OCI-LY7 (cell line): Measurements from ENCODE around the gene IGIP. TPM values are rescaled to one million over a fixed set of nuclear protein-coding genes. Genes with fewer than 3 reads are reported as not detected.

Experiments
- BruUV-seq: library from RNA; stranded (reverse); fragments of 400-500 nt; replicated peaks from 2 replicates; lab custom pipeline; 2021; lab: Mats Ljungman, UMichigan
- CTCF ChIA-PET: fragments of 300-600 bp; sonication (Branson Sonifier 250); formaldehyde crosslinking; loops from one replicate; lab custom pipeline; 2022; ENCODE audit warnings: antibody characterized with exemption; ENCODE audit not compliant: unreplicated experiment; lab: Charles Lee
- POLR2A ChIA-PET: fragments of 300-600 bp; sonication (Branson Sonifier 250); formaldehyde crosslinking; loops from one replicate; lab custom pipeline; 2022; ENCODE audit warnings: antibody characterized with exemption; lab: Charles Lee
- DNase-seq: peaks from one replicate; pipeline ENCODE4 v3.0.0-alpha.2; 2015; ENCODE audit warnings: low spot score
- H2AFZ ChIP-seq: fragments of 200-600 bp; sonication (generic), shearing (Covaris generic); 2 replicates; pipeline ENCODE4 v1.6.1; 2014; ENCODE audit warnings: mild to moderate bottlenecking, antibody characterized with exemption, low read length, moderate library complexity
- H3K27ac ChIP-seq: fragments of 200-600 bp; sonication (generic); 2 replicates; pipeline ENCODE4 v1.5.1; 2014; ENCODE audit warnings: mixed run types, low read depth, mild to moderate bottlenecking, moderate library complexity, low read length, inconsistent platforms; ENCODE audit not compliant: poor library complexity, severe bottlenecking
- H3K36me3 ChIP-seq: fragments of 200-600 bp; sonication (generic); 2 replicates; pipeline ENCODE4 v1.6.1; 2014; ENCODE audit warnings: mild to moderate bottlenecking, antibody characterized with exemption, low read length, moderate library complexity, mixed read lengths; ENCODE audit not compliant: insufficient read depth
- H3K4me1 ChIP-seq: fragments of 200-600 bp; sonication (generic); 2 replicates; pipeline ENCODE4 v1.5.1; 2014; ENCODE audit warnings: mild to moderate bottlenecking, low read length; ENCODE audit not compliant: insufficient read depth, poor library complexity, severe bottlenecking
- H3K4me2 ChIP-seq: fragments of 200-600 bp; sonication (generic); 2 replicates; pipeline ENCODE4 v1.6.1; 2014; ENCODE audit warnings: mild to moderate bottlenecking, low read length
- H3K4me3 ChIP-seq: fragments of 200-600 bp; sonication (generic); 2 replicates; pipeline ENCODE4 v1.5.1; 2014; ENCODE audit warnings: mild to moderate bottlenecking, low read depth, low read length; ENCODE audit not compliant: poor library complexity, severe bottlenecking
- H3K79me2 ChIP-seq: fragments of 200-600 bp; sonication (generic); 2 replicates; pipeline ENCODE4 v1.6.1; 2016; ENCODE audit warnings: low read depth, mild to moderate bottlenecking, low read length, moderate library complexity, mixed read lengths; ENCODE audit not compliant: insufficient read depth
- H3K9me2 ChIP-seq: fragments of 200-600 bp; sonication (generic); 2 replicates; pipeline ENCODE4 v1.6.1; 2016; ENCODE audit warnings: mild to moderate bottlenecking, low read length, mixed read lengths; ENCODE audit not compliant: insufficient read depth
- H3K9me3 ChIP-seq: fragments of 200-600 bp; sonication (generic); 2 replicates; pipeline ENCODE4 v1.6.1; 2014; ENCODE audit warnings: mild to moderate bottlenecking, mixed run types, low read length, mixed read lengths
- H4K20me1 ChIP-seq: fragments of 200-600 bp; sonication (generic); 2 replicates; pipeline ENCODE4 v1.6.1; 2014; ENCODE audit warnings: mild to moderate bottlenecking, antibody characterized with exemption, low read length, moderate library complexity, mixed read lengths; ENCODE audit not compliant: insufficient read depth
- EZH2phosphoT487 ChIP-seq: fragments of 200-600 bp; sonication (generic); IDR thresholded peaks from 2 replicates; pipeline ENCODE4 v1.6.1; 2018; ENCODE audit warnings: low read depth, borderline replicate concordance, mild to moderate bottlenecking, mixed run types, antibody characterized with exemption, low read length, moderate library complexity, mixed read lengths
- intact Hi-C: fragments of 100-400 bp; cut with micrococcal nuclease; formaldehyde crosslinking; loops from one replicate; pipeline ENCODE4 v1.10.0; 2022; ENCODE audit not compliant: unreplicated experiment
- total RNA-seq, 2 experiments: library from RNA; depleted of rRNA in 1 of 2; stranded (reverse); fragments of >200 nt in 1 of 2; shearing (Covaris generic) in 1 of 2; gene quantifications; 2 replicates each; pipeline ENCODE4 v1.2.3, GENCODE V29; 2014 to 2022
- TF ChIP-seq, protein P1 (sequence below): fragments of 200-600 bp; sonication (generic); conservative IDR thresholded peaks from 2 replicates; pipeline ENCODE4 v1.5.1; 2014; ENCODE audit warnings: mild to moderate bottlenecking, antibody characterized with exemption, low read length, moderate library complexity, mixed read lengths

The IGIP gene
- total RNA-seq, 2 experiments from 2014 or later: 3.3 to 4.9 TPM

- TF ChIP-seq EZH2phosphoT487: no peak
- TF ChIP-seq, protein P1, sequence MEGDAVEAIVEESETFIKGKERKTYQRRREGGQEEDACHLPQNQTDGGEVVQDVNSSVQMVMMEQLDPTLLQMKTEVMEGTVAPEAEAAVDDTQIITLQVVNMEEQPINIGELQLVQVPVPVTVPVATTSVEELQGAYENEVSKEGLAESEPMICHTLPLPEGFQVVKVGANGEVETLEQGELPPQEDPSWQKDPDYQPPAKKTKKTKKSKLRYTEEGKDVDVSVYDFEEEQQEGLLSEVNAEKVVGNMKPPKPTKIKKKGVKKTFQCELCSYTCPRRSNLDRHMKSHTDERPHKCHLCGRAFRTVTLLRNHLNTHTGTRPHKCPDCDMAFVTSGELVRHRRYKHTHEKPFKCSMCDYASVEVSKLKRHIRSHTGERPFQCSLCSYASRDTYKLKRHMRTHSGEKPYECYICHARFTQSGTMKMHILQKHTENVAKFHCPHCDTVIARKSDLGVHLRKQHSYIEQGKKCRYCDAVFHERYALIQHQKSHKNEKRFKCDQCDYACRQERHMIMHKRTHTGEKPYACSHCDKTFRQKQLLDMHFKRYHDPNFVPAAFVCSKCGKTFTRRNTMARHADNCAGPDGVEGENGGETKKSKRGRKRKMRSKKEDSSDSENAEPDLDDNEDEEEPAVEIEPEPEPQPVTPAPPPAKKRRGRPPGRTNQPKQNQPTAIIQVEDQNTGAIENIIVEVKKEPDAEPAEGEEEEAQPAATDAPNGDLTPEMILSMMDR: peak; percentile 90
- intact Hi-C loops: loop anchor here (1.0 to 5.0 kb wide), 4 partner anchors 42 to 370 kb away; partner anchors contain the start of gene PURA
- ChIA-PET POLR2A (interaction anchor here (0.6 kb wide), 2 partner anchors 10 to 21 kb away, joined by 3 to 6 read pairs; no protein-coding TSS in a partner anchor), CTCF (no interaction called here)
- H4K20me1 ChIP-seq: no peaks in the 10 kb centered on the region
- no peak overlapping the region for H3K4me3 ChIP-seq
- H3K9me2 ChIP-seq: no peaks in the 10 kb centered on the region
- no peak overlapping the region for H3K27ac ChIP-seq
- no peaks in the 10 kb centered on the region for H3K79me2 ChIP-seq
- BruUV-seq: no TSS peak
- H3K9me3 ChIP-seq: no peaks in the 10 kb centered on the region
- DNase-seq: peak; percentile 82
- peaks cover 11% of the 10 kb centered on the region for H3K4me1 ChIP-seq
- no peak overlapping the region for H3K4me2 ChIP-seq
- H2AFZ ChIP-seq: peak overlapping the region; percentile 42; the same call in 1 of the 2 replicates
- H3K36me3 ChIP-seq: no peaks in the 10 kb centered on the region
Measured at GRCh38 chr5:140157032-140157781, 31.5 kb downstream of the IGIP start.

GRCh38 chr5:140159014-140159927, 33.5 kb downstream of the IGIP start:
- H4K20me1 ChIP-seq: no peaks in the 10 kb centered on the region
- H2AFZ ChIP-seq: no peak overlapping the region
- no peak overlapping the region for H3K4me3 ChIP-seq
- DNase-seq: no peak
- ChIA-PET CTCF (no interaction called here), POLR2A (interaction anchor here (1.0 to 1.5 kb wide), 3 partner anchors 10 to 381 kb away, joined by 3 read pairs; no protein-coding TSS in a partner anchor)
- H3K36me3 ChIP-seq: no peaks in the 10 kb centered on the region
- no peak overlapping the region for H3K4me2 ChIP-seq
- no TSS peak for BruUV-seq
- intact Hi-C loops: loop anchor here (5.0 kb wide), 2 partner anchors 192 to 372 kb away; no protein-coding TSS in a partner anchor
- H3K9me3 ChIP-seq: no peaks in the 10 kb centered on the region
- H3K27ac ChIP-seq: no peak overlapping the region
- no peaks in the 10 kb centered on the region for H3K79me2 ChIP-seq
- no peaks in the 10 kb centered on the region for H3K9me2 ChIP-seq
- H3K4me1 ChIP-seq: peaks cover 13% of the 10 kb centered on the region
- TF ChIP-seq EZH2phosphoT487: no peak
- TF ChIP-seq, protein P1: no peak
